H1 (cell line): ENCODE results near the gene ADAMTS9. TPM values are rescaled to one million over a fixed set of nuclear protein-coding genes. Genes with fewer than 3 reads are reported as not detected.

Source experiments
- CTCF ChIA-PET: fragments of 300-600 bp; sonication (Branson Sonifier 250); formaldehyde crosslinking; loops from one replicate; lab custom pipeline; 2021; ENCODE audit not compliant: partially characterized antibody; lab: Charles Lee
- POLR2A ChIA-PET: fragments of 300-600 bp; sonication (Branson Sonifier 250); formaldehyde crosslinking; loops from one replicate; lab custom pipeline; 2021; ENCODE audit warnings: inconsistent platforms; ENCODE audit not compliant: partially characterized antibody; lab: Charles Lee
- DNase-seq, 2 experiments: peaks; one replicate each; pipeline versions ENCODE4 v3.0.0 to v3.0.0-alpha.2; 2010 to 2022; ENCODE audit warnings: low spot score in 2 of 2, low read depth in 1 of 2, mixed read lengths in 1 of 2
- FAIRE-seq: peaks from 2 replicates; lab custom pipeline; 2011; peaks lifted over from hg19 to GRCh38; lab: Jason Lieb, UNC
- H2AFZ ChIP-seq: 2 replicates; pipeline ENCODE4 v1.8.1; 2012; ENCODE audit warnings: low read length, inconsistent platforms
- H2AK5ac ChIP-seq: 2 replicates; pipeline ENCODE4 v1.6.1; 2013; ENCODE audit warnings: low read depth, low read length
- H2BK120ac ChIP-seq: replicated peaks from 2 replicates; pipeline ENCODE3; 2013; ENCODE audit warnings: low read depth, low read length, inconsistent platforms
- H2BK12ac ChIP-seq: 2 replicates; pipeline ENCODE4 v1.6.1; 2013; ENCODE audit warnings: low read depth, low read length
- H2BK15ac ChIP-seq: 2 replicates; pipeline ENCODE4 v1.6.1; 2013; ENCODE audit warnings: low read length
- H2BK20ac ChIP-seq: 2 replicates; pipeline ENCODE4 v1.6.1; 2013; ENCODE audit warnings: low read length
- H2BK5ac ChIP-seq: 2 replicates; pipeline ENCODE4 v1.6.1; 2013; ENCODE audit warnings: low read depth, low read length
- H3K14ac ChIP-seq: 2 replicates; pipeline ENCODE4 v1.6.1; 2013; ENCODE audit warnings: inconsistent platforms; ENCODE audit not compliant: insufficient read length
- H3K18ac ChIP-seq: 2 replicates; pipeline ENCODE4 v1.6.1; 2013; ENCODE audit warnings: low read length; ENCODE audit errors: extremely low read depth
- H3K23ac ChIP-seq: 2 replicates; pipeline ENCODE4 v1.6.1; 2013; ENCODE audit warnings: inconsistent platforms; ENCODE audit not compliant: insufficient read length
- H3K23me2 ChIP-seq: 2 replicates; pipeline ENCODE4 v1.6.1; 2013; ENCODE audit warnings: low read depth, low read length
- H3K27ac ChIP-seq: 2 replicates; pipeline ENCODE4 v1.6.1; 2011; ENCODE audit warnings: low read depth, low read length, inconsistent platforms
- H3K27me3 ChIP-seq, 4 experiments: replicated peaks in 1 of 4; 1 replicate in 1 of 4; 2 replicates in 3 of 4; pipeline versions ENCODE4 v1.6.1 to v1.8.1; 2011 to 2013; ENCODE audit warnings: low read length in 3 of 4, mild to moderate bottlenecking in 3 of 4, inconsistent platforms in 2 of 4, mixed read lengths in 2 of 4, moderate library complexity in 1 of 4; ENCODE audit not compliant: control insufficient read depth in 3 of 4, insufficient read depth in 3 of 4; ENCODE audit errors: extremely low read depth in 1 of 4
- H3K36me3 ChIP-seq, 4 experiments: 2 replicates each; pipeline versions ENCODE4 v1.6.1 to v1.8.1; 2011 to 2013; ENCODE audit warnings: mild to moderate bottlenecking in 4 of 4, low read length in 3 of 4, moderate library complexity in 2 of 4, control low read depth in 1 of 4, inconsistent platforms in 1 of 4; ENCODE audit not compliant: insufficient read depth in 4 of 4, control insufficient read depth in 2 of 4
- H3K4ac ChIP-seq: replicated peaks from 2 replicates; pipeline ENCODE3; 2013; ENCODE audit warnings: low read length, low read depth, mixed read lengths, inconsistent platforms; ENCODE audit not compliant: insufficient read length
- H3K4me1 ChIP-seq, 4 experiments: replicated peaks in 1 of 4; 1 replicate in 1 of 4; 2 replicates in 3 of 4; pipeline versions ENCODE4 v1.6.1 to v1.8.1; 2011 to 2013; ENCODE audit warnings: low read length in 3 of 4, inconsistent platforms in 2 of 4, mixed read lengths in 1 of 4; ENCODE audit not compliant: insufficient read depth in 4 of 4, control insufficient read depth in 3 of 4
- H3K4me2 ChIP-seq, 2 experiments: 2 replicates each; pipeline versions ENCODE4 v1.6.1 to v1.8.1; 2011 to 2013; ENCODE audit warnings: low read depth in 2 of 2, low read length in 2 of 2, control low read depth in 1 of 2, inconsistent platforms in 1 of 2, mild to moderate bottlenecking in 1 of 2; ENCODE audit not compliant: insufficient read depth in 1 of 2
- H3K4me3 ChIP-seq, 4 experiments: fragments of 200-600, 300-600 bp in 1 of 4; sonication (generic), shearing (Covaris generic), sonication (Bioruptor Twin) in 1 of 4; 2 replicates each; pipeline versions ENCODE4 v1.5.1 to v1.8.1; 2011 to 2016; ENCODE audit warnings: low read length in 4 of 4, low read depth in 3 of 4, control low read depth in 2 of 4, inconsistent platforms in 2 of 4, mild to moderate bottlenecking in 2 of 4, mixed read lengths in 1 of 4, moderate library complexity in 1 of 4; ENCODE audit not compliant: insufficient read depth in 2 of 4; ENCODE audit errors: extremely low read depth in 1 of 4
- H3K56ac ChIP-seq: replicated peaks from 2 replicates; pipeline ENCODE3; 2013; ENCODE audit warnings: low read depth, mild to moderate bottlenecking, mixed read lengths, low read length, inconsistent platforms; ENCODE audit not compliant: insufficient read length
- H3K79me1 ChIP-seq: 2 replicates; pipeline ENCODE4 v1.6.1; 2013; ENCODE audit warnings: low read depth, low read length, control low read depth
- H3K79me2 ChIP-seq, 2 experiments: 2 replicates each; pipeline versions ENCODE4 v1.6.1 to v1.8.1; 2012 to 2013; ENCODE audit warnings: low read length in 2 of 2, mild to moderate bottlenecking in 2 of 2, inconsistent platforms in 1 of 2; ENCODE audit not compliant: insufficient read depth in 2 of 2, control insufficient read depth in 1 of 2
- H3K9ac ChIP-seq, 4 experiments: replicated peaks in 1 of 4; 1 replicate in 1 of 4; 2 replicates in 3 of 4; pipeline versions ENCODE4 v1.6.1 to v1.8.1; 2011 to 2013; ENCODE audit warnings: low read depth in 3 of 4, low read length in 3 of 4, control low read depth in 2 of 4, mild to moderate bottlenecking in 2 of 4, moderate library complexity in 2 of 4, inconsistent platforms in 1 of 4; ENCODE audit errors: extremely low read depth in 1 of 4
- H3K9me3 ChIP-seq, 2 experiments: 2 replicates each; pipeline versions ENCODE4 v1.6.1 to v1.8.1; 2012 to 2013; ENCODE audit warnings: mild to moderate bottlenecking in 2 of 2, moderate library complexity in 2 of 2, control low read depth in 1 of 2, inconsistent platforms in 1 of 2, low read depth in 1 of 2, low read length in 1 of 2, mixed read lengths in 1 of 2; ENCODE audit not compliant: insufficient read depth in 2 of 2
- H4K20me1 ChIP-seq, 2 experiments: replicated peaks in 1 of 2; 2 replicates each; pipeline versions ENCODE3 to v1.8.1; 2011 to 2013; ENCODE audit warnings: inconsistent platforms in 2 of 2, low read length in 2 of 2, mild to moderate bottlenecking in 1 of 2; ENCODE audit not compliant: insufficient read depth in 2 of 2, control insufficient read depth in 1 of 2
- H4K5ac ChIP-seq: 2 replicates; pipeline ENCODE4 v1.6.1; 2013; ENCODE audit warnings: low read length, low read depth, mixed read lengths, inconsistent platforms; ENCODE audit not compliant: insufficient read length
- H4K8ac ChIP-seq: 2 replicates; pipeline ENCODE4 v1.8.0; 2013; ENCODE audit warnings: mild to moderate bottlenecking, moderate library complexity, low read length, inconsistent platforms; ENCODE audit not compliant: insufficient read depth; ENCODE audit errors: extremely low read depth
- H4K91ac ChIP-seq: replicated peaks from 2 replicates; pipeline ENCODE3; 2013; ENCODE audit warnings: low read length, mixed read lengths, inconsistent platforms; ENCODE audit not compliant: insufficient read length
- ATF3 ChIP-seq: IDR thresholded peaks from 2 replicates; pipeline ENCODE4 v1.6.1; 2011; ENCODE audit warnings: low read depth, mild to moderate bottlenecking, low read length; ENCODE audit not compliant: insufficient read depth
- CBX5 ChIP-seq: fragments of 300-800, 300-1000 bp; sonication (generic); IDR thresholded peaks from 2 replicates; pipeline ENCODE4 v1.7.1; 2016; ENCODE audit warnings: antibody characterized with exemption, low read length, low read depth
- CREB1 ChIP-seq: IDR thresholded peaks from 2 replicates; pipeline ENCODE4 v1.6.1; 2012; ENCODE audit warnings: inconsistent platforms
- CTCF ChIP-seq, 3 experiments: IDR thresholded peaks; 1 replicate in 2 of 3; 2 replicates in 1 of 3; pipeline versions ENCODE4 v1.5.1 to v1.6.1; 2011; ENCODE audit warnings: low read length in 3 of 3, mild to moderate bottlenecking in 3 of 3, inconsistent platforms in 2 of 3, low read depth in 1 of 3, moderate library complexity in 1 of 3; ENCODE audit not compliant: insufficient read depth in 1 of 3; ENCODE audit errors: control extremely low read depth in 1 of 3
- GABPA ChIP-seq: IDR thresholded peaks from 2 replicates; pipeline ENCODE4 v1.6.1; 2011; ENCODE audit warnings: mild to moderate bottlenecking, low read length, moderate library complexity, borderline replicate concordance; ENCODE audit not compliant: insufficient read depth
- GTF2F1 ChIP-seq: IDR thresholded peaks from 2 replicates; pipeline ENCODE4 v1.6.1; 2012; ENCODE audit warnings: low read depth, low read length, improper control_type of control experiment, borderline replicate concordance
- HDAC6 ChIP-seq: IDR thresholded peaks from one replicate; pipeline ENCODE4 v1.7.1; 2012; ENCODE audit warnings: low read depth, mild to moderate bottlenecking, inconsistent platforms, low read length, moderate library complexity
- JUN ChIP-seq: IDR thresholded peaks from 2 replicates; pipeline ENCODE4 v1.6.1; 2011; ENCODE audit warnings: low read depth, mild to moderate bottlenecking, improper control_type of control experiment, low read length
- SAP30 ChIP-seq: fragments of 300-600 bp; sonication (generic); IDR thresholded peaks from 2 replicates; pipeline ENCODE4 v1.7.1; 2012; ENCODE audit warnings: low read length, moderate library complexity, mild to moderate bottlenecking, inconsistent platforms; ENCODE audit not compliant: insufficient read depth, insufficient replicate concordance
- SP2 ChIP-seq: IDR thresholded peaks from 2 replicates; pipeline ENCODE4 v1.6.1; 2012; ENCODE audit warnings: mild to moderate bottlenecking, low read length, inconsistent platforms
- WGBS, 2 experiments: shearing (Covaris generic) in 1 of 2; methylation state at CpG; one replicate each; pipeline versions ENCODE4 v1.1.6 to v1.1.7; 2013 to 2015; ENCODE audit warnings: low lambda C conversion rate in 2 of 2, mixed read lengths in 2 of 2, inconsistent platforms in 1 of 2, low coverage in 1 of 2, missing lambda C conversion rate in 1 of 2; ENCODE audit not compliant: insufficient replicate concordance in 2 of 2, insufficient coverage in 1 of 2, insufficient read length in 1 of 2; ENCODE audit errors: extremely low coverage in 1 of 2, missing lambda C conversion rate in 1 of 2; 5-methylcytosine and 5-hydroxymethylcytosine counted together
- polyA plus RNA-seq, 7 experiments: library from polyadenylated mRNA; depleted of rRNA in 3 of 7; stranded (reverse) in 5 of 7; unstranded in 2 of 7; fragments of >200 nt in 5 of 7; fragments of 200-250 nt in 2 of 7; gene quantifications; 1 replicate in 5 of 7; 2 replicates in 1 of 7; 4 replicates in 1 of 7; pipeline versions ENCODE4 v1.2.1 to v1.2.3, GENCODE V29; 2011 to 2013; ENCODE audit warnings: missing spikeins in 2 of 7, mixed read lengths in 2 of 7
- total RNA-seq: library from RNA; stranded (reverse); fragmentation: NEBNext Ultra II Directional; extraction: Animal tissue kit (Norgen Biotek cat#: 25700); gene quantifications from 2 replicates; pipeline ENCODE4 v1.2.1, GENCODE V29; 2021

ADAMTS9 gene
- total and polyA plus RNA-seq, 2 of the 8 experiments (the other 6 are each of a cell fraction or from before 2014, with no cell fraction given): 0.20 to 0.41 TPM

- Histone ChIP-seq H3K36me3 (no peaks in the 10 kb centered on the region), H3K4me3 (no peak overlapping the region), H3K4me1 (no peaks in the 10 kb centered on the region), H3K4ac (no peak overlapping the region), H3K27me3 (no peaks in the 10 kb centered on the region), H2BK5ac (no peak overlapping the region), H4K91ac (no peak overlapping the region), H2BK12ac (no peak overlapping the region), H3K79me1 (no peaks in the 10 kb centered on the region), H2BK20ac (no peak overlapping the region), H3K9ac (no peak overlapping the region), H3K4me2 (no peak overlapping the region), H3K27ac (no peak overlapping the region), H4K20me1 (no peaks in the 10 kb centered on the region), H3K18ac (no peak overlapping the region), H2BK15ac (no peak overlapping the region), H2BK120ac (no peak overlapping the region), H2AFZ (no peak overlapping the region), H3K56ac (no peak overlapping the region), H3K23me2 (no peaks in the 10 kb centered on the region; the same call in 1 of the 2 replicates), H4K8ac (no peak overlapping the region), H3K9me3 (no peaks in the 10 kb centered on the region), H4K5ac (no peak overlapping the region), H2AK5ac (no peak overlapping the region), H3K79me2 (no peaks in the 10 kb centered on the region), H3K14ac (no peak overlapping the region), H3K23ac (no peak overlapping the region)
- DNase-seq: no peak
- CTCF ChIA-PET: interaction anchor here (1.0 to 1.6 kb wide), 2 partner anchors 23 to 26 kb away, joined by 3 to 4 read pairs; no protein-coding TSS in a partner anchor
- WGBS, 2 experiments: 97% methylated on average over 3 of the region's 3 CpGs; no CpG with 5 or more reads in 1 of the 2 experiments
- POLR2A ChIA-PET: no interaction called here
- no peak for FAIRE-seq
- no peak for TF ChIP-seq CBX5
- TF ChIP-seq CREB1: no peak
- no peak for TF ChIP-seq HDAC6
- no peak for TF ChIP-seq GABPA
- TF ChIP-seq GTF2F1: no peak
- TF ChIP-seq ATF3: no peak
- TF ChIP-seq JUN: no peak
- TF ChIP-seq SAP30: no peak
- no peak for TF ChIP-seq CTCF (IDR thresholded peaks at IDR 0.05; ENCODE audit: control extremely low read depth in 1 of 3, insufficient read depth in 1 of 3, low read depth in 1 of 3, low read length in 3 of 3)
- no peak for TF ChIP-seq SP2
Measured at GRCh38 chr3:64556046-64556445, 131.8 kb downstream of the ADAMTS9 start.
